NCI-H2196 treated with DMSO at 0.1 percent for 48 hours (cell line): Measurements from ENCODE around the gene THY1.
"Not testable (repeated sequence)": the region's sequence is repeated elsewhere in the genome, so short reads cannot be mapped to it uniquely, and the experiment has no call there.

Experiments
- DNase-seq: peaks from one replicate; lab custom pipeline; 2025; ENCODE audit not compliant: unreplicated experiment; lab: John Stamatoyannopoulos, UW

The THY1 gene

DNA sequence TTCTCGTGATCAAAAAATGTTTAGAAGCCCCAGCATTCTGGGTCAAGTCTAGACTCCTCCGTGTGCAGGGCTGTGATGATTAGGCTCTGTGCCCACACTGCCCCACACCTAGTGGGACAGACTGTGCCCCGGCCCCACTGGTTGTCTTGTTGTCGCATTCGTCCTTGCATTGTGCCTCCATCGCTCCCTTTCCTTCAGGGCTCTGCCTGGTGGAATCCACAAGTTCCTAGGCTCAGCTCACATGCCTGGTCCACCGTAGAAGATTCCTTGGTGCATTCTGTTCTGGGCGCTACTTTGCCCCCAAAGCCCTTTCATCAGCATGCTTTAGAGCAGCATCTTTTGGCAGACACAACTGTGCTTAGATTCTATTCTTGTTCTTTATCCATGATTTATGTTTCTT, 23.5 kb upstream of the THY1 start:
- no peak for DNase-seq

DNA sequence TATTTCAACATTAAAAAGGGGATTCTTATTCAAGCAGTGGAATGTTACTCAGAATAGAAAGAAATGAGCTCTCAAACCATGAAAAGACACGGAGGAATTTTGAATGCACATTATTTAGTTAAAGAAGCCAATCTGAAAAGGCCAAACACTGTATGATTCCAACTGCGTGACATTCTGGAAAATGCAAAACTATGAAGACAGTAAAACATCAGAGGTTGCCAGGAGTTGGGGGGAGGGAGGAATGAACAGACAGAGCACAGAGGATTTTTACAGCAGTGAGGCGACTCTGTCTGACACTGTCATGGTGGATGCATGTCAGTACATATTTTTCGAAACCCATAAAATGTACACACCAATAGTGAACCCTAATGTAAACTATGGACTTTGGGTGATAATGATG, 22.9 kb upstream of the THY1 start:
- no peak for DNase-seq

DNA sequence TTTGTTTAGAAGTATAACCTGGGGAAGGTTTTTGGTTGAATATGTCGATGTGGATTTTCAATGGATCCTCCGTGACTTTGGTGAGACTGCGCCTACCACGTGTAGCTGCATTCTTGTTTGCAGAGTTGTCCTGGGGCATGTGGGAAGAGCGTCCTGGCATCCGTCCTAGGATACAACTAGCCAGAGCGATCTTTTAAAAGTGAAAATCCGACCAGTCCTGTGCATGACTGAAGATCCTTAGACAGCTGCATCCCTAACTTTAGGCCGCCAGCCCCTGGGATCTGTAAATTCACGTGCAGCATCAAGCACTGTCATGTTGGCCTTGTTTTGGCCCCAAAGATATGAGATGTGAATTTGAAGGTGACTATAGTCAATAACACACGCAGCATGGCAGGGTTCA, 22.4 kb upstream of the THY1 start:
- DNase-seq: no peak

DNA sequence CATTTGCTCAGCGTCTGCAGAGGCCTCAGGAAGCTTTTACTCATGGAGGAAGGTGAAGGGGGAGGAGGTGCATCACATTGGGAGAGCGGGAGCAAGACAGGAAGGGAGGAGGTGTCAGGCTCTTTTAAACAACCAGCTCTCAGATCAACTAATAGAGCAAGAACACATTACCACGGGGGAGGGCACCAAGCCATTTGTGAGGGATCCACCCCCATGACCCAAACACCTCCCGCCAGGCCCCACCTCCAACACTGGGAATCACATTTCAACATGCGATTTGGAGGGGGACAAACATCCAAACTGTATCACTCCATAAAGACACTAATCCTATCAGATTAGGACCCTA, 18.9 kb upstream of the THY1 start:
- no peak for DNase-seq

DNA sequence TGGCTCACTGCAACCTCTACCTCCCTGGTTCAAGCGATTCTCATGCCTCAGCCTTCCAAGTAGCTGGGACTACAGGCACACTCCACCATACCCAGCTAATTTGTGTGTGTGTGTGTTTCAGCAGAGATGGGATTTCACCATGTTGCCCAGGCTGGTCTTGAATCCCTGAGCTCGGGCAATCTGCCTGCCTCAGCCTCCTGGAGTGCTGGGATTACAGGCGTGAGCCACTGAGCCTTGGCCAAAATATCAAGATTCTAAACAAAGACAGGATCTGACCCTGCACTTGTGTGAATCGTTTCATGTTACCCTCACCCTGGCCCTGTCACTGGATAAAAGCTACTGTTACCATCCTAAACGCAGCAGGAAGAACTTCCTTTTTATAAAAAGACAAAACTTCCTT, 15.6 kb upstream of the THY1 start:
- no peak for DNase-seq

DNA sequence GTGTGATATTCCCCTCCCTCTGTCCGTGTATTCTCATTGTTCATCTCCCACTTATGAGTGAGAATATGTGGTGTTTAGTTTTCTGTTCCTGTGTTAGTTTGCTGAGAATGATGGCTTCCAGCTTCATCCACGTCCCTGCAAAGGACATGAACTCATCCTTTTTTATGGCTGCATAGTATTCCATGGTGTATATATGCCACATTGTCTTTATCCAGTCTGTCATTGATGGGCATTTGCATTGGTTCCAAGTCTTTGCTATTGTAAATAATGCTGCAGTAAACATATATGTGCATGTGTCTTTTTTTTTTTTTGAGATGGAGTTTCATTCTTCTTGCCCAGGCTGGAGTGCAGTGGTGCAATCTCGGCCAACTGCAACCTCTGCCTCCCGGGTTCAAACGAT, 14.5 kb upstream of the THY1 start:
- not testable (repeated sequence) for DNase-seq

DNA sequence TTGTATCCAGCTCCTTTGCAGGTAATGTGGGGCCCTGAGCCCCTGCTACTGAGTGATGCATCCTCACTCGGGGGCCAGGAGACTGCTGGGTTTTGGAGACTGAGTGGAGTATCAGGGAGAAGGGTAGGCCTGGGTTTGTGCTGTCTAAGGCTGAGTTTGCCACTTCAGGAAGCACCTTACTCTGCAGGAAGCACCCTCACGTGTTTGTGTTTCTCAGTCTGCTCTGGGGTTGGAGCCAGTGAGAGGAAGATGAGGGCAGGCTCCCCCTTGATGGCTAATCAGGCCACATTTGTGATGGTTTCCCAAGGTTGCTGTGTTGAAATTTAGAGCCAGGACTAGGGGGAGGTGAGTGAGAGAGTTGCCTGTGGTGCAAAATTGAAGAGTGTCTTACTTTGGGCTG, 13.7 kb upstream of the THY1 start:
- DNase-seq: no peak

DNA sequence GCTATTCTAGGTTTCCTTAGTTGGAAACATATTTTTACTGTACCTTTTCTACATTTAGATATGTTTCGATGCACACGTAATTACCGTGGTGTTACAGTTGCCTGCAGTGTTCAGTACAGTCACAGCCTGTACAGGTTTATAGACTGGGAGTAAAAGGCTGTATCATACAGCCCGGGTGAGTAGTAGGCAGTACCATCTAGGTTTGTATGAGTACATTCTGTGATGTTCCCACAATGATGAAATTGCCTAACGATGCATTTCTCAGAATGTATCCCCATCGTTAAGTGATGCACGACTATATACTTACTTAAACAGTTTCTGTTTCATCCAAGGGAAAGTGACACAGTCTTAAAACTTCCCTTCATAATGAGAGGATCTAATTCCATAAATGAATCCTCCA, 13.1 kb upstream of the THY1 start:
- no peak for DNase-seq

DNA sequence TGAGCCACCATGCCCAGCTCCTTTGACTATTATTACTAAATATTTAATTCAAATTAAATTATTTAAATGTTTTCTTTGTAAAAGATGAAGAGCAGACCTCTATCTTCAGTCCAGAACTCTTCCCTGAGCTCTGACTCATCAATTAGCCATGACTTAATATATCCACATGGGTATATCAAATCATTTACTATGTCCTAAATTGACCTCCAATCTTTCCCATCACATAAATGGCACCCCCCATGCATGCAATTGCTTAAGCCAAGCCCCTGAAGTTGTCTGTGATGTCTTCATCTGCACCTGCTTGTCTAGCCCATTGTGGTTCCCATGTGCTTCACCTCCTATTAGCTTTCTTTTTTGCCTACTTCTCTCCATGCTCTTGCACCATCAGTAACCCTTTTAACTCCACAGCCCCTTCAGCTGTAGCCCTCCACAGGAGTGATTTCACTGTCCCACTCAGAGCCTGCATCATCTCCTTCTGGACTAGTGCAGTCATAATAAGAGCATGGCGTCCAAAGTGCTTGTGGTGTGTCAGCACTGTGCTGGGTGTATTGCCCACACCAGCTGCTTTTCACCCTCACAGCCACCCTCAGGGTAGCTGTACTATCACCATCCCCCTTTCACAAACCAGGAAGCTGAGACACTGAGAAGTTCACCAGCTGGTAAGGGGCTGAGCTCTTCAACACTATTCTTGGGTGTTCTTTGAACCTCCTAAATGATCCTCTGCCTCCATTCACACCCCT, 11.8 kb upstream of the THY1 start:
- no peak for DNase-seq

DNA sequence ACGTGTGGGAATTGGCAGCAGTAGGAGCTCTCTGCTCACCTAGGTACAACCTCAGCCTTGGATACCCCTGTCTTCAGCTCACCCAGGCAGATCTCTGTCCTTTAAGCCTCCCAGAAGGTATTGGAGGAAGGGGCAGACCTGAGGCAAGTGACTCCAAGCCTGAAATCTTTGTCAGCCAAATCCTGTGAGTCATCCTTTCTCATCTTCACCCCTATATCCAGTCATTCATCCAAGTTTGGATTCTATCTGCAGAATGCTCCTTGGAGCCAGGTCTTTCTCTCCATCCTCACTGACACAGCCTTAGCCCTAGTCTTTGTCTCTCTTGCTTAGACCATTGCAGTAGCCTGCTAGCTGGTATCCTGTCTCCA, 10.4 kb upstream of the THY1 start:
- DNase-seq: no peak

DNA sequence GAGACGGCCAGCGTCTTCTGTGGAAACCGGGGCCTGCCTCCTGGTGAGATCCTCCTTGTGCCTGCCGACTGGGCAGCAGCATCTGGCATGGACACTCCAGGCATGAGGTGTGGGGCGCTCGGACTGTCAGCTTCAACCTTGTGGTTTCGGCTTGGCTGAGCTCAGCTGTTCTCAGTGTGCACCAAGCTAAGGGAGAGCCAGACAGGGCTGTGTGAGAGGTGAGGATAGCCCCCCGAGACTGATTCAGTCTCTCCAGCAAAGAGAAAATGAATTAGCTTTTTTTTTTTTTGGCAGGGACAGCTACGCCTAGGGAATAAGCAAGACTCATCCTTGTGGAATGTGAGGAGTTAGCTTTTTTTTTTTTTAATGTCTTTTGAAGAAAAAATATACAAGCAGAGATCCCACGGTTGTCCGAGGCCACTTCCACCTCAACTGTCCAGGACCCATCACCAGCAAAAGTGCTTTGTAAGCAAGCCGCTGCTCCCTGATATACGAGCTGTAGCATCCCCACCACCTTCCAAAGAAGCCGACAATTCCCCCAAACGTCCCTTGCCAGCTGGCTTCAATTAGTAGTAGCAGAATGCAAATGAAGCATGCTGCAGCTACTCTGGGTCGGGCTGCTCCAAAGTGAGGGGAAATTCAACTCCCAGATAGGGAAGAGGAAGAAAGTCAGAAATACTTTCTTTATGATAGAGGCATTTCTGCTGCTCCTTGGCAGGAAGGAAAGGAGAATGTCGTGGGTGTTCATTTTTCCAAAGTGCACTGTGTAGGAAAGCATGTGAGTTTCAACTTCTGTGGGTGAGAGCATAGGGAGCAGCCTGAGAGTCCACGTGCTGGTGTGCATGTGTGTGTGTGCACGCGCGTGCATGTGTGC, 9.7 kb upstream of the THY1 start:
- DNase-seq: no peak

DNA sequence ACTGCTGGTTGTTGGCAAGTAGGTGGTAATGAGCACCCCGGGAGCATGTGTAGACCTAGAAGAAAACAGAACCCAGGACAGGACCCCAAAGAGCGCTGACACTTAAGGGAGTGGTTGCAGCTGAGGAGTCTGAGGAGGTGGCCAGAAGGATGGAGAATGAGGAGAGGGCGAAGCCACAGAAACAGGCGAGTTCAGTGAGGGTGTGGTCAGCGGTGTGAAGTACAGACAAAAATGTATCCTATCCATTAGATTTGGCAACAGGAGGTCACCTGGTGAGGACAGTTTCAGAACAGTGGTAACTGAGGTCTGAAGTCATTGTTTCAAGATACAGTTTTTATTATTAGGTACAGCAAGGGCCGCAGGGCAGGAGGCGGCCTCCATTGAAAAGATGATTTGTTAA, 8.6 kb upstream of the THY1 start:
- no peak for DNase-seq

DNA sequence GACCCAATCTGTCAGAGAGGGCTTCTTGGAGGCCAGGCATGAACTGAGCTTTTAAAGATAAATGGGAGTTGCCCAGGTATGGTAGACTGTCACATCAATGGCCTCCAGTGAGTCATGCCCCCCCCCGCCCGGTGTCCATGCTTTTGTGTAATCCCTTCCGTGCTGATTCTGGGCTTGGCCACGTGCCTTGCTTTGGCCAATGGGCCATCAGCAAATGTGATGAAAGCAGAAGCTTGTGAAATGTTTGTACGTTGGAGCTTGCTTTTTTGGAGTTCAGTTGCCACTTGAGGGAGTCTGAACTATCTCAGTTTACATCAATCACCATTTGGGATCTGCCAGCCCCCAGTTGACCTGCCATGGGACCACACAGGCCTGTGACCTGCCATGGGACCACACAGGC, 4.3 kb upstream of the THY1 start:
- DNase-seq: no peak

DNA sequence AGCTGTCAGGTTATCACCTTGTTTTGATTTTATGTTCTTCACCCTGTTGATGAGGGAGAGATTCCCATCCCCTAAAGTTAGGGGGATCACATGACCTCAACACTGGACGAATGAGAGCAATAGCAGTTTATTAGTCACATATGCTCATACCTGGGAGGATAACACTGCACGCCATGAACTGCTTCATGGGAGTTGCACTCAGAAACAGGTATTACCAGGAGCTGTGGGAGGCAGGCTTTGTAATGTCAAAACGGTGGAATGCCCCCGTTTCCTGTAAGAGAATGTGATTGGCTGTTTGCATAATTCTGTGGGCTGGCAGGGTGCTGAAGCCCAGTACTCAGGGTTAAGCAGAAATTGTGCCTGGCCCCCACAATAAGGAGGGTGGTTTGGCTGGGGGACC, 3.2 kb upstream of the THY1 start:
- no peak for DNase-seq

DNA sequence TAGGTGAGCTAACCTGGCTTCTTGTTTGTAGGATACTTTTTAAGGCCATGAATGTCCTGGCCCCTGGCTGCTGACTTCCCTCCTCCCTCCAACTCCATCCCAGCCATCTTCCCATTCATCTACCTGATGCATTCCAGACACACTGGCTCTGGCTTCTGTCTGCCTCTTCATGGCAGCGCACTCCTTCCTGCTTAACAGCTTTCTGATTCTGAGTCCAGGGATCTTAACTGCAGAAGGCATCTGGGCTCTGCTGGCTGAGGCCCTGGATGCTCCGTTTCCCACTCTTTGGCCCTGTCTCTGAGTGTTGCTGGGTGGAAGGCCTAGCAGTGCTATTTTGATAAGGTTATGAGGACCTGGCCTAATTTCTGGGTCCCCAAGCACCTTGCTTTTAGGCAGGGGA, 1.8 kb upstream of the THY1 start:
- no peak for DNase-seq

DNA sequence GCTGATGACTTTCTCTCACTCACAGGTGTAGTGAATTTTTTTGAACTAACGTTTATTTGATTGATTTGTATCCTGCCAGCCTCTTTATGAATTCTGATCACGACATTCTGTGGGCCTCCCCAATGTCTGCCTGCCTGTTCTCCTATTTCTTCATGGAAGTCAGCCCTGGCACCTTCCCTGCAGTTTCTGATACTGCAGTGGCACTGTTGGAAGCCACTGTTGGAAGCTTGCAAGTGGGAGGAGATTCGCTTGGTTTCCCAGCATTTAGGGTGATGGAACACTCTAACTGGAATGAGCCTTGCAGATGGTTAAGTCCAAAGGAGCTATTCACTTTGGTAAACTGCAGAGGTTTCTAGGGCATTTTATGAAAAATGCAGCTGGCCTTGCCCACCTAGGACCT, 1.3 kb upstream of the THY1 start:
- DNase-seq: no peak

DNA sequence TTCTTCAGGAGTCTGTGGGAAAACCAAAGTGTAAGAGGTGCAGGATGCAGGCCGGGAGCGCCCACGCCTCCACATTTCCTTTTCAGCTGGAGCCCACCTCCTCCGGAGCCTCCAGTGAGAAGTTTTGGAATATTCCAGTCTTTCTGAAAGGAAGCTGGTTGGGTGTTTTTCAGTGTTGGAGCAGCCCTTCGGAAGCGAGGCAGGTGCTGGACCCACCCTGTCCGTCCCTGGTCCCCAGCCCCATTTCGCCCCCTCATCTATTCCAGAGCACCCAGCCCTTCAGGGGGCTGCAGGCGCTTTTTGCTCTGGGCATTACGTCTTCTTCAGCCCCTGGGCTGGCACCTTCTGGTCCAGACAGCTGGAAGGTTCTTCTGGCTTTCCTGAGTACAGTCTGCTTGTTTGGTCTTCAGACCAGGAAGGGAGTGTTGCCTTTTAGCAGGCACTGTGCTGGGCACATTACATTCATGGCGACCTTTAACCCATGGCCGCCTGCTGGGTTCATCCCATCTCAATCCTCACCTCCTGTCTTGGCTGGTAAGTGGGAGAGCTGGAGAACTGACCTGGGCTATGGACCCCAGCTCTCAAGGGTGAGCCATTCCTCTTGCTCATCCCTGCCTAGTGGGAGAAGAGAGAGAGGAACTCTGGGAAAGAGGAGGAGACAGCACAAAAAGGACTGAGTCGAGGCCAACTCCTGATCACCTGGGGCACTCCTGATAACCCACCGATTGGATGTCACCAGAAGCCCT, 710 bp upstream of the THY1 start:
- DNase-seq: no peak

DNA sequence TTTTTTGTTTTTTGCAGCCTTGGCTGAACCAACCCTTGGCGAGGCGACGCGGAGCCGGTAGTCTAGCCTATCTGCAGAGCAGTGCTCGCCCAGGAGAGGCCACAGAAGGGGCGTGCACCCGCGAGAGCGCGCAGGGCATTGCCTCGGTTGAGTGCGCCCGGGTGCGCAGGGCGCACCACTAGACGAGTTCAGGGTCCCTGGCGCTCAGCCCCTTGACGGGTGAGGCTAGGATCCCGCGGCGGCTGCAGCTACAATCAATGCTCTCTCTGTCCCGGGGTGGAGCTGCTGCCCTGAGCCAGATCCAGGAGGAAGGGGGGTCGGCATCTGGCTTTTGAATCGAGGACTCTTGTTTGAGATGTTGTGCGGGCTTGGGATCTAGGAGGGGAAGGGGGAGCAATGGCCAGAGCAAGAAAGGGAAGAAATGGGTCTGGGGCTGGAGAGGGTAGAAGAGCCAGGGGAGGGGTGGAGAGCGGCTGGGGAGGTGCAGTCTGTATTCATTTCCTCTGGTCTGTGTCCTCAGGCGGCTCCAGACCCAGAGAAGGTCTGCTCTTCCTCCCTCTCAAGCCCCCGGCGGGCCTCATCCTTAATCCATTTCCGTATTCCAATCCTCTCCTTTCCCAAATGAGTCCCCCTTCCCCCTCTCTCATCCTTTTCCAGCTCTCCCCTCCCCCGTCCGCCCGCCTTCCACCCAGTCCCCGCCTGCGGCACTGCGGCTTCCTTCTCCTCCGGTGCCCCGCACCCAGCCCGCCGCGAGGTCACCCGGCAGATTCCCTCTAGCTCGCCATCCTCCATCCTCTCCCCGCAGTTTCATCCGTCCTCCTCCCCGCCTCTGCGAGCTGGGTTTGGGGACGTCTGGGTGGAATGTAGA, 797 bp downstream of the THY1 start:
- no peak for DNase-seq

DNA sequence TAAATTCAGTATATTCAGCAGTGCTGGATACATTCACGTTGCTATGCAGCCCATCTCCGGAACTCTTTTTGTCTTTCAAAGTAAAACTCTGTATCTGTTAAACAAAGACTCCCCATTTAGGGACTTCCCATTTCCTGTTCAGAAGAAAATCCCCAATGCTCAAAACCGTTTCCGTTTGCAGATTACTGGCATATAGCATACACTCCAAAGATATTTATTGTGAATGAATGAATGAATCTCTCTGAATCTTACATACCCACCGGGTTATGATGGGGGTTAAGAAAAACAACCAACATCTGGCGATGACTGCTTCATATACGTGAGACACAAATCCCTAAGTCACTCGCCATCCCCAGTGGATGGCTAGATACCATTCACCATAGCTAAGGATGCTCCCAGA, 1.6 kb downstream of the THY1 start:
- DNase-seq: no peak

DNA sequence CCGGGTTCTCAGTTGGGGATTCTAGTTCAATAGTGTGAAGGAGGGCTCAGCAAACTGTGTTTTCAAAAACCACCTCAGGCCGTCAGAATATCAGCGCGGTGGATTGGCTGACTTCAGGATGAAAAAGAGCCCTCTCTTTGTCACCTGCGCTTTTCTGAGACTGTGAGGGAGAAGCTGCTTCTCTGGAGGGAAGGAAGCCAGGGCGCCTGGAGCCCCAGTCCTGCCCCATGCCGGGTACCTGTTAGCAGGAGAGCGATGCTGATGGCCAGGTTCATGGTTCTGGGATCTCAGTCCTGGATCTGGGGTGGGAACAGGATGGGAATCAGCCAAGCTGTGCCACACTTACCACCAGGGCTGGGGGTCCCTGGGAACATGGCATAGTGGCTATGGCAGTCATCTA, 2.3 kb downstream of the THY1 start:
- no peak for DNase-seq

DNA sequence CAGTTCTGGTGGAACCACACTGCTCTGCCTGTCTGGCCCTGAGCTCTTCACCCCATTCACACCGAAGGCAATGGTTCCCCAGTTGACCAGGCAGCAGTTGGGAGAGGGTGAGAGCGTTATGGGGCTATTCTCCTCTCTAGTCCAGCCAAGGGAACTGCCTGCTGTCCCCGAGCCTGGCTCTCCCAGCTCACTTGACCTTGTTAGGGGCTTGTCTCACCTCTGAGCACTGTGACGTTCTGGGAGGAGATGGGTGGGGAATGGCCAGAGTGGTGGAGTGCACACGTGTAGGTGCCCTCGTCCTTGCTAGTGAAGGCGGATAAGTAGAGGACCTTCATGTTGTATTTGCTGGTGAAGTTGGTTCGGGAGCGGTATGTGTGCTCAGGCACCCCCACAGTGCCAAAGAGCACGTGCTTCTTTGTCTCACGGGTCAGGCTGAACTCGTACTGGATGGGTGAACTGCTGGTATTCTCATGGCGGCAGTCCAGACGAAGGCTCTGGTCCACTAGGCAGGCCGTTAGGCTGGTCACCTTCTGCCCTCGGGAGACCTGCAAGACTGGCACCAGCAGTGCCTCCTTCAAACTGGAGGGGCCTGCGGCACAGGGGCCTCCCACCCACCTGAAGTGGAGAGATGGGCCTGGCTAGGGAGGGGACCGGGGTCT, 3.0 kb downstream of the THY1 start:
- DNase-seq: no peak
